ENCODE results near the gene KCNH2. TPM values are rescaled to one million over a fixed set of nuclear protein-coding genes. Genes with fewer than 3 reads are reported as not detected.
A peak's percentile ranks its signal among the peaks of the same experiment; 100 is the strongest.

The KCNH2 gene
- total and polyA plus RNA-seq, 2 experiments from 2014 or later = 2.6 to 14.7 TPM

DNA sequence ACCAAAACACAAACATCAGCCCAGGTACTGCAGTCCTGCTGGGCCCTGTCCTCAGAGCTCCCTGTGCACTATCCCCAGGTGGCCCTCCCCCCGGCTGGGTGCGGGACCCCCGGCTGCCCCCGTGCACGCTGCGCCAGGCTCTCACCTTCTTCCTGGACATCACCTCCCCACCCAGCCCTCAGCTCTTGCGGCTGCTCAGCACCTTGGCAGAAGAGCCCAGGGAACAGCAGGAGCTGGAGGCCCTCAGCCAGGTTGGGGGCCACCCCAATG lies 31.9 kb upstream of the KCNH2 start:
- no peaks in the 10 kb centered on the region for H3K9me2 ChIP-seq (ENCODE audit: insufficient read depth)
- H3K36me3 Mint-ChIP-seq (ENCODE audit: low read depth) = peaks cover 3% of the 10 kb centered on the region; the same call in 1 of the 3 replicates
- H3K4me2 ChIP-seq = peak overlapping the region; percentile 51
- no peak overlapping the region for H3K27ac ChIP-seq (ENCODE audit: low read depth)
- peaks cover 40% of the 10 kb centered on the region for H3K4me1 Mint-ChIP-seq
- H3K27me3 ChIP-seq (ENCODE audit: insufficient read depth) = peaks cover 12% of the 10 kb centered on the region
- TF ChIP-seq ZNF114 (CRISPR knock-in tag; IDR thresholded peaks at IDR 0.05) (no peak), ZNF331 (CRISPR knock-in tag; IDR thresholded peaks at IDR 0.05; ENCODE audit: low read depth) (no peak), CREB1 (CRISPR knock-in tag; IDR thresholded peaks at IDR 0.05; ENCODE audit: low read depth) (no peak), JUNB (IDR thresholded peaks at IDR 0.05; ENCODE audit: unreplicated experiment) (no peak), EZH2phosphoT487 (IDR thresholded peaks at IDR 0.05; ENCODE audit: unreplicated experiment) (no peak), STAT1 (IDR thresholded peaks at IDR 0.05; ENCODE audit: unreplicated experiment) (no peak), NANOG (IDR thresholded peaks at IDR 0.05; ENCODE audit: borderline replicate concordance) (no peak), EZH2 (IDR thresholded peaks at IDR 0.05; ENCODE audit: low read depth, unreplicated experiment) (no peak), POLR2AphosphoS5 (IDR thresholded peaks at IDR 0.05; ENCODE audit: low read depth) (no peak)
- TF ChIP-seq, protein P1, sequence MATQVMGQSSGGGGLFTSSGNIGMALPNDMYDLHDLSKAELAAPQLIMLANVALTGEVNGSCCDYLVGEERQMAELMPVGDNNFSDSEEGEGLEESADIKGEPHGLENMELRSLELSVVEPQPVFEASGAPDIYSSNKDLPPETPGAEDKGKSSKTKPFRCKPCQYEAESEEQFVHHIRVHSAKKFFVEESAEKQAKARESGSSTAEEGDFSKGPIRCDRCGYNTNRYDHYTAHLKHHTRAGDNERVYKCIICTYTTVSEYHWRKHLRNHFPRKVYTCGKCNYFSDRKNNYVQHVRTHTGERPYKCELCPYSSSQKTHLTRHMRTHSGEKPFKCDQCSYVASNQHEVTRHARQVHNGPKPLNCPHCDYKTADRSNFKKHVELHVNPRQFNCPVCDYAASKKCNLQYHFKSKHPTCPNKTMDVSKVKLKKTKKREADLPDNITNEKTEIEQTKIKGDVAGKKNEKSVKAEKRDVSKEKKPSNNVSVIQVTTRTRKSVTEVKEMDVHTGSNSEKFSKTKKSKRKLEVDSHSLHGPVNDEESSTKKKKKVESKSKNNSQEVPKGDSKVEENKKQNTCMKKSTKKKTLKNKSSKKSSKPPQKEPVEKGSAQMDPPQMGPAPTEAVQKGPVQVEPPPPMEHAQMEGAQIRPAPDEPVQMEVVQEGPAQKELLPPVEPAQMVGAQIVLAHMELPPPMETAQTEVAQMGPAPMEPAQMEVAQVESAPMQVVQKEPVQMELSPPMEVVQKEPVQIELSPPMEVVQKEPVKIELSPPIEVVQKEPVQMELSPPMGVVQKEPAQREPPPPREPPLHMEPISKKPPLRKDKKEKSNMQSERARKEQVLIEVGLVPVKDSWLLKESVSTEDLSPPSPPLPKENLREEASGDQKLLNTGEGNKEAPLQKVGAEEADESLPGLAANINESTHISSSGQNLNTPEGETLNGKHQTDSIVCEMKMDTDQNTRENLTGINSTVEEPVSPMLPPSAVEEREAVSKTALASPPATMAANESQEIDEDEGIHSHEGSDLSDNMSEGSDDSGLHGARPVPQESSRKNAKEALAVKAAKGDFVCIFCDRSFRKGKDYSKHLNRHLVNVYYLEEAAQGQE (IDR thresholded peaks at IDR 0.05; ENCODE audit: unreplicated experiment) = no peak
- TF ChIP-seq, protein P2, sequence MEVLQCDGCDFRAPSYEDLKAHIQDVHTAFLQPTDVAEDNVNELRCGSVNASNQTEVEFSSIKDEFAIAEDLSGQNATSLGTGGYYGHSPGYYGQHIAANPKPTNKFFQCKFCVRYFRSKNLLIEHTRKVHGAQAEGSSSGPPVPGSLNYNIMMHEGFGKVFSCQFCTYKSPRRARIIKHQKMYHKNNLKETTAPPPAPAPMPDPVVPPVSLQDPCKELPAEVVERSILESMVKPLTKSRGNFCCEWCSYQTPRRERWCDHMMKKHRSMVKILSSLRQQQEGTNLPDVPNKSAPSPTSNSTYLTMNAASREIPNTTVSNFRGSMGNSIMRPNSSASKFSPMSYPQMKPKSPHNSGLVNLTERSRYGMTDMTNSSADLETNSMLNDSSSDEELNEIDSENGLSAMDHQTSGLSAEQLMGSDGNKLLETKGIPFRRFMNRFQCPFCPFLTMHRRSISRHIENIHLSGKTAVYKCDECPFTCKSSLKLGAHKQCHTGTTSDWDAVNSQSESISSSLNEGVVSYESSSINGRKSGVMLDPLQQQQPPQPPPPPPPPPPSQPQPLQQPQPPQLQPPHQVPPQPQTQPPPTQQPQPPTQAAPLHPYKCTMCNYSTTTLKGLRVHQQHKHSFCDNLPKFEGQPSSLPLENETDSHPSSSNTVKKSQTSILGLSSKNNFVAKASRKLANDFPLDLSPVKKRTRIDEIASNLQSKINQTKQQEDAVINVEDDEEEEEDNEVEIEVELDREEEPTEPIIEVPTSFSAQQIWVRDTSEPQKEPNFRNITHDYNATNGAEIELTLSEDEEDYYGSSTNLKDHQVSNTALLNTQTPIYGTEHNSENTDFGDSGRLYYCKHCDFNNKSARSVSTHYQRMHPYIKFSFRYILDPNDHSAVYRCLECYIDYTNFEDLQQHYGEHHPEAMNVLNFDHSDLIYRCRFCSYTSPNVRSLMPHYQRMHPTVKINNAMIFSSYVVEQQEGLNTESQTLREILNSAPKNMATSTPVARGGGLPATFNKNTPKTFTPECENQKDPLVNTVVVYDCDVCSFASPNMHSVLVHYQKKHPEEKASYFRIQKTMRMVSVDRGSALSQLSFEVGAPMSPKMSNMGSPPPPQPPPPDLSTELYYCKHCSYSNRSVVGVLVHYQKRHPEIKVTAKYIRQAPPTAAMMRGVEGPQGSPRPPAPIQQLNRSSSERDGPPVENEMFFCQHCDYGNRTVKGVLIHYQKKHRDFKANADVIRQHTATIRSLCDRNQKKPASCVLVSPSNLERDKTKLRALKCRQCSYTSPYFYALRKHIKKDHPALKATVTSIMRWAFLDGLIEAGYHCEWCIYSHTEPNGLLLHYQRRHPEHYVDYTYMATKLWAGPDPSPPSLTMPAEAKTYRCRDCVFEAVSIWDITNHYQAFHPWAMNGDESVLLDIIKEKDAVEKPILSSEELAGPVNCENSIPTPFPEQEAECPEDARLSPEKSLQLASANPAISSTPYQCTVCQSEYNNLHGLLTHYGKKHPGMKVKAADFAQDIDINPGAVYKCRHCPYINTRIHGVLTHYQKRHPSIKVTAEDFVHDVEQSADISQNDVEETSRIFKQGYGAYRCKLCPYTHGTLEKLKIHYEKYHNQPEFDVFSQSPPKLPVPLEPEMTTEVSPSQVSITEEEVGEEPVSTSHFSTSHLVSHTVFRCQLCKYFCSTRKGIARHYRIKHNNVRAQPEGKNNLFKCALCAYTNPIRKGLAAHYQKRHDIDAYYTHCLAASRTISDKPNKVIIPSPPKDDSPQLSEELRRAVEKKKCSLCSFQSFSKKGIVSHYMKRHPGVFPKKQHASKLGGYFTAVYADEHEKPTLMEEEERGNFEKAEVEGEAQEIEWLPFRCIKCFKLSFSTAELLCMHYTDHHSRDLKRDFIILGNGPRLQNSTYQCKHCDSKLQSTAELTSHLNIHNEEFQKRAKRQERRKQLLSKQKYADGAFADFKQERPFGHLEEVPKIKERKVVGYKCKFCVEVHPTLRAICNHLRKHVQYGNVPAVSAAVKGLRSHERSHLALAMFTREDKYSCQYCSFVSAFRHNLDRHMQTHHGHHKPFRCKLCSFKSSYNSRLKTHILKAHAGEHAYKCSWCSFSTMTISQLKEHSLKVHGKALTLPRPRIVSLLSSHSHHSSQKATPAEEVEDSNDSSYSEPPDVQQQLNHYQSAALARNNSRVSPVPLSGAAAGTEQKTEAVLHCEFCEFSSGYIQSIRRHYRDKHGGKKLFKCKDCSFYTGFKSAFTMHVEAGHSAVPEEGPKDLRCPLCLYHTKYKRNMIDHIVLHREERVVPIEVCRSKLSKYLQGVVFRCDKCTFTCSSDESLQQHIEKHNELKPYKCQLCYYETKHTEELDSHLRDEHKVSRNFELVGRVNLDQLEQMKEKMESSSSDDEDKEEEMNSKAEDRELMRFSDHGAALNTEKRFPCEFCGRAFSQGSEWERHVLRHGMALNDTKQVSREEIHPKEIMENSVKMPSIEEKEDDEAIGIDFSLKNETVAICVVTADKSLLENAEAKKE (CRISPR knock-in tag; IDR thresholded peaks at IDR 0.05) = no peak
- TF ChIP-seq, protein P3, sequence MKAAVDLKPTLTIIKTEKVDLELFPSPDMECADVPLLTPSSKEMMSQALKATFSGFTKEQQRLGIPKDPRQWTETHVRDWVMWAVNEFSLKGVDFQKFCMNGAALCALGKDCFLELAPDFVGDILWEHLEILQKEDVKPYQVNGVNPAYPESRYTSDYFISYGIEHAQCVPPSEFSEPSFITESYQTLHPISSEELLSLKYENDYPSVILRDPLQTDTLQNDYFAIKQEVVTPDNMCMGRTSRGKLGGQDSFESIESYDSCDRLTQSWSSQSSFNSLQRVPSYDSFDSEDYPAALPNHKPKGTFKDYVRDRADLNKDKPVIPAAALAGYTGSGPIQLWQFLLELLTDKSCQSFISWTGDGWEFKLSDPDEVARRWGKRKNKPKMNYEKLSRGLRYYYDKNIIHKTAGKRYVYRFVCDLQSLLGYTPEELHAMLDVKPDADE (IDR thresholded peaks at IDR 0.05) = no peak
- TF ChIP-seq, protein P4, sequence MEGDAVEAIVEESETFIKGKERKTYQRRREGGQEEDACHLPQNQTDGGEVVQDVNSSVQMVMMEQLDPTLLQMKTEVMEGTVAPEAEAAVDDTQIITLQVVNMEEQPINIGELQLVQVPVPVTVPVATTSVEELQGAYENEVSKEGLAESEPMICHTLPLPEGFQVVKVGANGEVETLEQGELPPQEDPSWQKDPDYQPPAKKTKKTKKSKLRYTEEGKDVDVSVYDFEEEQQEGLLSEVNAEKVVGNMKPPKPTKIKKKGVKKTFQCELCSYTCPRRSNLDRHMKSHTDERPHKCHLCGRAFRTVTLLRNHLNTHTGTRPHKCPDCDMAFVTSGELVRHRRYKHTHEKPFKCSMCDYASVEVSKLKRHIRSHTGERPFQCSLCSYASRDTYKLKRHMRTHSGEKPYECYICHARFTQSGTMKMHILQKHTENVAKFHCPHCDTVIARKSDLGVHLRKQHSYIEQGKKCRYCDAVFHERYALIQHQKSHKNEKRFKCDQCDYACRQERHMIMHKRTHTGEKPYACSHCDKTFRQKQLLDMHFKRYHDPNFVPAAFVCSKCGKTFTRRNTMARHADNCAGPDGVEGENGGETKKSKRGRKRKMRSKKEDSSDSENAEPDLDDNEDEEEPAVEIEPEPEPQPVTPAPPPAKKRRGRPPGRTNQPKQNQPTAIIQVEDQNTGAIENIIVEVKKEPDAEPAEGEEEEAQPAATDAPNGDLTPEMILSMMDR (conservative IDR thresholded peaks at IDR 0.05; ENCODE audit: low read depth in 2 of 2) = no peak
- H4K20me1 ChIP-seq (replicated peaks; ENCODE audit: insufficient read depth) = no peaks in the 10 kb centered on the region
- H3K4me3 ChIP-seq = peak overlapping the region; percentile 23; the same call in 1 of the 2 replicates
- H2AFZ ChIP-seq = 0 out of 2 replicates have a peak overlapping the region, but pooled peaks have one; percentile 23
- no peak for ATAC-seq
- H3K27me3 Mint-ChIP-seq (ENCODE audit: insufficient read depth, low read depth, poor library complexity) = peaks cover 21% of the 10 kb centered on the region
- peak overlapping the region; percentile 64; the same call in 2 of the 3 replicates for H3K4me3 Mint-ChIP-seq
- H3K27ac Mint-ChIP-seq = no peak overlapping the region
- no peaks in the 10 kb centered on the region for H3K36me3 ChIP-seq (ENCODE audit: insufficient read depth)
- no peak for DNase-seq (ENCODE audit: low spot score)
- H3K4me1 ChIP-seq (ENCODE audit: insufficient read depth) = peaks cover 27% of the 10 kb centered on the region
- 0 out of 2 replicates have a peak, but pooled peaks cover 8% of the 10 kb centered on the region for H3F3A ChIP-seq (replicated peaks; ENCODE audit: low read depth)
- no peaks in the 10 kb centered on the region for H3K79me2 ChIP-seq (replicated peaks; ENCODE audit: insufficient read depth)
- H3K9me3 Mint-ChIP-seq = no peaks in the 10 kb centered on the region

Measured in GM23338 (cell line).